Osteoblast (primary cell): ENCODE results near the gene AFF1. TPM values are rescaled to one million over a fixed set of nuclear protein-coding genes. Genes with fewer than 3 reads are reported as not detected.

Experiments
- DNase-seq: peaks from one replicate; pipeline ENCODE4 v3.0.0; 2011; ENCODE audit warnings: low spot score, mixed read lengths; ENCODE audit not compliant: insufficient read length; ENCODE audit errors: missing footprints
- H2AFZ ChIP-seq: 2 replicates; pipeline ENCODE4 v1.6.0; 2011; ENCODE audit warnings: mild to moderate bottlenecking, low read length
- H3K27ac ChIP-seq: 2 replicates; pipeline ENCODE4 v1.5.1; 2011; ENCODE audit warnings: mild to moderate bottlenecking, low read depth, low read length, moderate library complexity
- H3K27me3 ChIP-seq: 2 replicates; pipeline ENCODE4 v1.6.0; 2012; ENCODE audit warnings: mild to moderate bottlenecking, control low read depth, inconsistent platforms, low read length, moderate library complexity; ENCODE audit not compliant: insufficient read depth
- H3K36me3 ChIP-seq: 2 replicates; pipeline ENCODE4 v1.5.1; 2011; ENCODE audit warnings: mild to moderate bottlenecking, low read length, control low read depth, moderate library complexity; ENCODE audit not compliant: insufficient read depth
- H3K4me1 ChIP-seq: 2 replicates; pipeline ENCODE4 v1.5.1; 2011; ENCODE audit warnings: mild to moderate bottlenecking, low read length, control low read depth, moderate library complexity; ENCODE audit not compliant: insufficient read depth
- H3K4me2 ChIP-seq: 2 replicates; pipeline ENCODE4 v1.6.0; 2011; ENCODE audit warnings: mild to moderate bottlenecking, low read length; ENCODE audit not compliant: insufficient read depth
- H3K4me3 ChIP-seq: fragments of 200-600 bp; sonication (generic); 3 replicates; pipeline ENCODE4 v1.5.1; 2012; ENCODE audit warnings: mild to moderate bottlenecking, low read length, inconsistent platforms; ENCODE audit not compliant: insufficient read depth
- H3K79me2 ChIP-seq: 2 replicates; pipeline ENCODE4 v1.6.0; 2012; ENCODE audit warnings: mild to moderate bottlenecking, low read length, control low read depth, inconsistent platforms; ENCODE audit not compliant: insufficient read depth
- H3K9me3 ChIP-seq: 2 replicates; pipeline ENCODE4 v1.5.1; 2011; ENCODE audit warnings: low read depth, low read length, control low read depth
- H4K20me1 ChIP-seq: 2 replicates; pipeline ENCODE4 v1.6.0; 2012; ENCODE audit warnings: mild to moderate bottlenecking, low read length, control low read depth; ENCODE audit not compliant: insufficient read depth
- total RNA-seq: library from RNA; depleted of rRNA; stranded (reverse); fragments of >200 nt; gene quantifications from 2 replicates; pipeline ENCODE4 v1.2.3, GENCODE V29; 2012
- TF ChIP-seq, protein P1 (sequence below): IDR thresholded peaks from 2 replicates; pipeline ENCODE4 v1.5.1; 2011; ENCODE audit warnings: mild to moderate bottlenecking, low read depth, low read length, moderate library complexity; ENCODE audit errors: extremely low read depth

AFF1 gene
- total RNA-seq, 1 donor = 19.5 TPM

DNA sequence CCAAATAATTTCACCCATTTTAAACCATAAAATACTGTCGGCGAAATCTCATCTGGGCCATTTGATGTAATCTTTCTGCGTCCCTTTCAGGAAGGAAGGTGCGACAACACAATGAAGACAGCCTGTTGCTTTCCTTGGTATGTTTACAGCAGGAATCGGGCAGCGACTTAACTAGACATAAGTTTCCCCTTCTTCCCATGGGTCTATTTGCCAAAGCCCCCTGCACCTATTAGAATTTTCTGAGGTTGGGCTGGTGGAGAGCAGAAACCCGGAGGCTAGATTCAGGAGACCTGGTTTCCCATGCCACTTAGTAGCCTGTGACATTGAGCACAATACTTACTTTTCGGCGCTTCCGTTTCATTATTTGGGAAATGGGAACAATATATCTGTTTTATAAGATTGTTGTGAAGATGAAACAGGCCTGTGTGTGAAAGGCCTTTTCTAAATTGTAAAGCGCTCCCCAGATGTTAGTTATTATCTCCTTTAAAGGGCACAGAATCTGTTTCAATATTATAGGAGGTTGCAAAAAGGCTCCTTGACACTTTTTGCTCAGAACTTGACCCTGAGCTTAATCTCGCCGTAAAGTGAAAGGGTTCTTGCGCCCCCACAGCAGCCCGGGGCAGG, 552 bp upstream of the AFF1 start:
- Histone ChIP-seq H3K9me3 (no peaks in the 10 kb centered on the region), H3K27me3 (no peaks in the 10 kb centered on the region), H3K36me3 (no peaks in the 10 kb centered on the region), H2AFZ (peak overlapping the region; percentile 98), H3K4me1 (peaks cover 19% of the 10 kb centered on the region), H3K79me2 (peaks cover 34% of the 10 kb centered on the region), H3K4me2 (peak overlapping the region; percentile 98), H4K20me1 (no peaks in the 10 kb centered on the region), H3K4me3 (peak overlapping the region; percentile 92), H3K27ac (peak overlapping the region; percentile 92)
- TF ChIP-seq, protein P1, sequence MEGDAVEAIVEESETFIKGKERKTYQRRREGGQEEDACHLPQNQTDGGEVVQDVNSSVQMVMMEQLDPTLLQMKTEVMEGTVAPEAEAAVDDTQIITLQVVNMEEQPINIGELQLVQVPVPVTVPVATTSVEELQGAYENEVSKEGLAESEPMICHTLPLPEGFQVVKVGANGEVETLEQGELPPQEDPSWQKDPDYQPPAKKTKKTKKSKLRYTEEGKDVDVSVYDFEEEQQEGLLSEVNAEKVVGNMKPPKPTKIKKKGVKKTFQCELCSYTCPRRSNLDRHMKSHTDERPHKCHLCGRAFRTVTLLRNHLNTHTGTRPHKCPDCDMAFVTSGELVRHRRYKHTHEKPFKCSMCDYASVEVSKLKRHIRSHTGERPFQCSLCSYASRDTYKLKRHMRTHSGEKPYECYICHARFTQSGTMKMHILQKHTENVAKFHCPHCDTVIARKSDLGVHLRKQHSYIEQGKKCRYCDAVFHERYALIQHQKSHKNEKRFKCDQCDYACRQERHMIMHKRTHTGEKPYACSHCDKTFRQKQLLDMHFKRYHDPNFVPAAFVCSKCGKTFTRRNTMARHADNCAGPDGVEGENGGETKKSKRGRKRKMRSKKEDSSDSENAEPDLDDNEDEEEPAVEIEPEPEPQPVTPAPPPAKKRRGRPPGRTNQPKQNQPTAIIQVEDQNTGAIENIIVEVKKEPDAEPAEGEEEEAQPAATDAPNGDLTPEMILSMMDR = no peak
- peak; percentile 49 for DNase-seq

DNA sequence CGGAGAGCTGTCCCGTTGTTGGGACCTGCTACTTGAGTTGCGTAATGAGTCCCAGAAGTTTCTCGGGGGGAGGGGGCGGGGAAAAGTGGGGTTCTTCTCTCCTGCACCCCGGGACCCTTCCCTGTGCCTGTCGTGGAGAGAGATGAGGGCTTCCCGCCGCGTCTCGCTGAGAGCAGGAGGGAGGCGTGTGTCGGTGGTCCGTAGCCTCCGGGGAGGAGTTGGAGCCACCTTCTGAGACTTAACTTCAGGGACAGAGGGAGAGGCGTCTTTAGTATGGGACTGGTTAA, 698 bp downstream of the AFF1 start:
- no peaks in the 10 kb centered on the region for H4K20me1 ChIP-seq
- peak overlapping the region; percentile 92 for H3K4me3 ChIP-seq
- peaks cover 31% of the 10 kb centered on the region for H3K4me1 ChIP-seq
- peak overlapping the region; percentile 93 for H2AFZ ChIP-seq
- H3K27ac ChIP-seq = peak overlapping the region; percentile 80
- H3K4me2 ChIP-seq = peak overlapping the region; percentile 98
- DNase-seq = no peak
- no peaks in the 10 kb centered on the region for H3K9me3 ChIP-seq
- no peaks in the 10 kb centered on the region for H3K27me3 ChIP-seq
- H3K79me2 ChIP-seq = peaks cover 35% of the 10 kb centered on the region
- TF ChIP-seq, protein P1 = no peak
- no peaks in the 10 kb centered on the region for H3K36me3 ChIP-seq

- DNase-seq = peak; percentile 96
- TF ChIP-seq, protein P1 = no peak
- H4K20me1 ChIP-seq = no peaks in the 10 kb centered on the region
- peaks cover 40% of the 10 kb centered on the region for H3K79me2 ChIP-seq
- no peaks in the 10 kb centered on the region for H3K36me3 ChIP-seq
- peak overlapping the region; percentile 93 for H2AFZ ChIP-seq
- H3K9me3 ChIP-seq = no peaks in the 10 kb centered on the region
- no peaks in the 10 kb centered on the region for H3K27me3 ChIP-seq
- H3K4me2 ChIP-seq = peak overlapping the region; percentile 98
- peak overlapping the region; percentile 92 for H3K4me3 ChIP-seq
- peak overlapping the region; percentile 80 for H3K27ac ChIP-seq
- H3K4me1 ChIP-seq = peaks cover 32% of the 10 kb centered on the region
These were observed 1.3 kb downstream of the AFF1 start for GRCh38 chr4:86935853-86936733.
